IPS DF 6.9 (cell line): ENCODE data around the gene HS3ST6.
"Not testable (repeated sequence)": the region's sequence is repeated elsewhere in the genome, so short reads cannot be mapped to it uniquely, and the experiment has no call there.

Experiments used
- DNase-seq: peaks from one replicate; pipeline ENCODE4 v3.0.0-alpha.2; 2013; ENCODE audit warnings: low read depth, low spot score
- H3K27ac ChIP-seq: one replicate; pipeline ENCODE4 v1.5.1; 2013; ENCODE audit warnings: low read length, control low read depth
- H3K27me3 ChIP-seq: 2 replicates; pipeline ENCODE4 v1.6.1; 2013; ENCODE audit warnings: mild to moderate bottlenecking, low read length; ENCODE audit not compliant: control insufficient read depth, insufficient read depth
- H3K36me3 ChIP-seq: 2 replicates; pipeline ENCODE4 v1.6.1; 2013; ENCODE audit warnings: low read length; ENCODE audit not compliant: control insufficient read depth, insufficient read depth
- H3K4me1 ChIP-seq: 2 replicates; pipeline ENCODE4 v1.6.1; 2013; ENCODE audit warnings: low read length; ENCODE audit not compliant: control insufficient read depth, insufficient read depth
- H3K4me3 ChIP-seq: 2 replicates; pipeline ENCODE4 v1.5.1; 2013; ENCODE audit warnings: mild to moderate bottlenecking, low read length
- H3K9me3 ChIP-seq: 2 replicates; pipeline ENCODE4 v1.6.1; 2013; ENCODE audit warnings: low read length, inconsistent platforms; ENCODE audit not compliant: control insufficient read depth, insufficient read depth
- WGBS: extraction: QIAGEN DNeasy Blood & Tissue Kit; methylation state at CpG from one replicate; pipeline ENCODE4 v1.1.7; 2013; ENCODE audit warnings: mixed read lengths, missing lambda C conversion rate; ENCODE audit not compliant: insufficient read length, insufficient coverage; 5-methylcytosine and 5-hydroxymethylcytosine counted together

The HS3ST6 gene

DNA sequence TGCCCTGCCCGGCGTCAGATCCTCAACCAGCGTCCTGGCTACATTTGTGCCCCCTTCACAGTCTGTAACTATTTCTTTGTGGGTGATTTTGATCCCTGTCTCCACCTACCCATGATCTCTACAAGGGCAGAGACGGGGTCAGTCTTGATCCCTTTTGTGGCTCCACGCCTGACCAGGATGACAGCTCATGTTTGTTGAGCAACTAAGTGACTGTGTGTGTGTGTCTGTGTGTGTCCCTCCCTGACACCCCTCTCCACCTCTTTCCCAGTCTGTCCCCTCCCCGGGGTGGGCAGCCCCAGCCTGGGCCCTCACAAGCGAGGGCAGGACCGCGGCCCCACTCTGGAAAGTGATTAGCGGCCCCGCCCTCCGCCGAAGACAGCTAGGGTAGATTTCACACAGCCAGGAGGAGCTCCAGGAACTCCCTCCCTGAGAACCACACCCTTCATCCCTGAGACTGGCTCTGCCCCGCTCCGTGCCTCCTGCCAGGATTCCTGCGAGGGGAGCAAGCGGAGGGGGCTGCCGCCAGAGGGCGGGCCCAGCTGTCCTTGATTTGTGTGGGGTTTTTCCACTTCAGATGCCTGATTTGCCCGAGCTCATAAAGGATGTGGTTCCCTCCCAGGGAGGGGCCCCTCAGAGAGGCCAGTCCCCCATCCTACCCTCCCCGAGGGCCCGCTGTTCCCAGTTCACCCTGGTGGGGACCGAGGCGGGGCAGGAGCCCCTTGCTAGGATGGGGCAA is 5.3 kb upstream of the HS3ST6 start:
- H3K4me3 ChIP-seq = no peak overlapping the region
- no peaks in the 10 kb centered on the region for H3K9me3 ChIP-seq
- WGBS = no CpG with 5 or more reads among the region's 24 CpGs
- H3K36me3 ChIP-seq = no peaks in the 10 kb centered on the region
- no peak overlapping the region for H3K27ac ChIP-seq
- peak; percentile 37 for DNase-seq
- peaks cover 28% of the 10 kb centered on the region for H3K27me3 ChIP-seq
- H3K4me1 ChIP-seq = peaks cover 7% of the 10 kb centered on the region; the same call in 1 of the 2 replicates

DNA sequence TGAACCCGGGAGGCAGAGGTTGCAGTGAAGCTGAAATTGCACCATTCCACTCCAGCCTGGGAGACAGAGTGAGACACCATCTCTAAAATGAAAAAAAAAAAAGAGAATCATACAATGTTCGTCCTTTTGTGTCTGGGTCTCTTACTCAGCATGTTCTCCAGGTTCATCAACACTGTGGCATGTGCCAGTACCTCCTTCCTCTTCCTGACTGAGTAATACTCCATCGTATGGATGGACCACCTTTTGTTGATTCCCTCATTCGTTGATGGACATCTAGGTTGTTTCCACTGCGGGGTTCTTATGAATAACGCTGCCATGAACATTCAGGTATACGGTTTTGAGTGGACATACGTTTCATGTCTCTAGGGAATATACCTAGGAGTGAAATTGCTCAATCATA is 4.1 kb upstream of the HS3ST6 start:
- no peak for DNase-seq
- H3K4me3 ChIP-seq = no peak overlapping the region
- WGBS = no CpG with 5 or more reads among the region's 8 CpGs
- H3K36me3 ChIP-seq = no peaks in the 10 kb centered on the region
- no peaks in the 10 kb centered on the region for H3K9me3 ChIP-seq
- H3K27ac ChIP-seq = no peak overlapping the region
- peaks cover 9% of the 10 kb centered on the region for H3K4me1 ChIP-seq
- H3K27me3 ChIP-seq = peaks cover 34% of the 10 kb centered on the region

- H3K27me3 ChIP-seq = peaks cover 41% of the 10 kb centered on the region
- DNase-seq = peak; percentile 41
- H3K9me3 ChIP-seq = no peaks in the 10 kb centered on the region
- no CpG with 5 or more reads among the region's 15 CpGs for WGBS
- H3K4me1 ChIP-seq = peaks cover 16% of the 10 kb centered on the region
- H3K36me3 ChIP-seq = no peaks in the 10 kb centered on the region
- H3K27ac ChIP-seq = no peak overlapping the region
- no peak overlapping the region for H3K4me3 ChIP-seq
These were observed 2.5 kb upstream of the HS3ST6 start for GRCh38 chr16:1920727-1921171.

DNA sequence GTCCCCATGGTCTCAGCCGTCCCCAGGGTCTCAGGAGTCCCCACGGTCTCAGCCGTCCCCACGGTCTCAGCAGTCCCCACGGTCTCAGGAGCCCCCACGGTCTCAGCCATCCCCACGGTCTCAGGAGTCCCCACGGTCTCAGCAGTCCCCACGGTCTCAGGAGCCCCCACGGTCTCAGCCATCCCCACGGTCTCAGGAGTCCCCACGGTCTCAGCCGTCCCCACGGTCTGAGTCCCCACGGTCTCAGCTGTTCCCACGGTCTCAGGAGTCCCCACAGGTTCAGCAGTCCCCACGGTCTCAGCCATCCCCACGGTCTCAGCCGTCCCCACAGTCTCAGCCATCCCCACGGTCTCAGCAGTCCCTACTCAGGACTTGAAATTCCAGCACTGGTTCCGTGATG is 1.9 kb upstream of the HS3ST6 start:
- H3K36me3 ChIP-seq, DNase-seq, H3K27ac ChIP-seq, H3K4me3 ChIP-seq, H3K9me3 ChIP-seq: not testable (repeated sequence)
- WGBS = no CpG with 5 or more reads among the region's 21 CpGs
- H3K4me1 ChIP-seq = peaks cover 16% of the 10 kb centered on the region
- H3K27me3 ChIP-seq = peaks cover 42% of the 10 kb centered on the region

DNA sequence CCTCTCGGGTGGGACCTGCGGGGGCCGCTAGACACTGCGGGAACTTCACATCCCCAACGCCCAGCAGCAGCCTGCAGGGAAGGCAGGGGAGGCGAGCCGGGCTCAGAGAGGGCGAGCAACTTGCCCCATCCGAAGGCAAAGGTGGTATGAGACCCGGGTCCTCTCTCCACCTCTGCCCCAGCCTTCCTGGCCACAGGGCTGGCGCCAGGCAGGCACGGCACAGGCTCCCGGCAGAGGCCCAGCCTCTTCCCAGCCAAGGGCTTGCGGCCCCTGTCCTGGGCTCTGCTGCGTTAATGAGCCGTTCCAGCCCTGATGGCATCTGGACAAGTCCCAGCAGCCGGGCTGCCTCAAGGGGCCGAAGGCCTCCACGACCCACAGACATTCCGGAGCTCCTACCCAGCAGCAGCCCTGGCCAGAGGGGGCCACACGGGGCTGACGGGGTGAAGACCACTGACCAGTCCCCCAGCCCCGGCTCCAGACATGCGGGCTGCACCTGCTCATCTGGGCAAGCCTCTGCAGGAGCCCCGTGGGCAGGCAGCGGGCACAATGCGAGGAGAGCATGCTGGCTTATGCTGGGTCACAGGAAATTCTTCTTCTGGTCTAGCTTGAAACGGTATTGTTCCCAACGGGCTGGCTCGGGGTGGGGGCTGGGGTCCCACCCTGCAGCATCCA is 1.2 kb upstream of the HS3ST6 start:
- no peaks in the 10 kb centered on the region for H3K36me3 ChIP-seq
- WGBS = no CpG with 5 or more reads among the region's 30 CpGs
- no peak overlapping the region for H3K4me3 ChIP-seq
- no peaks in the 10 kb centered on the region for H3K9me3 ChIP-seq
- H3K27me3 ChIP-seq = peaks cover 42% of the 10 kb centered on the region
- H3K4me1 ChIP-seq = peaks cover 16% of the 10 kb centered on the region
- DNase-seq = no peak
- no peak overlapping the region for H3K27ac ChIP-seq

- H3K36me3 ChIP-seq = no peaks in the 10 kb centered on the region
- H3K4me3 ChIP-seq = peak overlapping the region; percentile 35; the same call in 1 of the 2 replicates
- WGBS = no CpG with 5 or more reads among the region's 81 CpGs
- H3K27ac ChIP-seq = no peak overlapping the region
- peaks cover 38% of the 10 kb centered on the region for H3K27me3 ChIP-seq
- peaks cover 14% of the 10 kb centered on the region for H3K4me1 ChIP-seq
- no peak for DNase-seq
- H3K9me3 ChIP-seq = no peaks in the 10 kb centered on the region
These were observed 407 bp downstream of the HS3ST6 start for GRCh38 chr16:1917665-1918350.

- H3K4me3 ChIP-seq = no peak overlapping the region
- H3K9me3 ChIP-seq = no peaks in the 10 kb centered on the region
- peaks cover 14% of the 10 kb centered on the region for H3K4me1 ChIP-seq
- H3K27ac ChIP-seq = no peak overlapping the region
- peaks cover 38% of the 10 kb centered on the region for H3K27me3 ChIP-seq
- no peak for DNase-seq
- H3K36me3 ChIP-seq = no peaks in the 10 kb centered on the region
- WGBS = no CpG with 5 or more reads among the region's 22 CpGs
These were observed 1.1 kb downstream of the HS3ST6 start for GRCh38 chr16:1917056-1917664.

GRCh38 chr16:1916640-1916990 is 1.6 kb downstream of the HS3ST6 start:
- no peak for DNase-seq
- H3K27ac ChIP-seq = no peak overlapping the region
- no peak overlapping the region for H3K4me3 ChIP-seq
- H3K4me1 ChIP-seq = peaks cover 14% of the 10 kb centered on the region
- peaks cover 38% of the 10 kb centered on the region for H3K27me3 ChIP-seq
- WGBS = no CpG with 5 or more reads among the region's 5 CpGs
- no peaks in the 10 kb centered on the region for H3K9me3 ChIP-seq
- H3K36me3 ChIP-seq = no peaks in the 10 kb centered on the region

DNA sequence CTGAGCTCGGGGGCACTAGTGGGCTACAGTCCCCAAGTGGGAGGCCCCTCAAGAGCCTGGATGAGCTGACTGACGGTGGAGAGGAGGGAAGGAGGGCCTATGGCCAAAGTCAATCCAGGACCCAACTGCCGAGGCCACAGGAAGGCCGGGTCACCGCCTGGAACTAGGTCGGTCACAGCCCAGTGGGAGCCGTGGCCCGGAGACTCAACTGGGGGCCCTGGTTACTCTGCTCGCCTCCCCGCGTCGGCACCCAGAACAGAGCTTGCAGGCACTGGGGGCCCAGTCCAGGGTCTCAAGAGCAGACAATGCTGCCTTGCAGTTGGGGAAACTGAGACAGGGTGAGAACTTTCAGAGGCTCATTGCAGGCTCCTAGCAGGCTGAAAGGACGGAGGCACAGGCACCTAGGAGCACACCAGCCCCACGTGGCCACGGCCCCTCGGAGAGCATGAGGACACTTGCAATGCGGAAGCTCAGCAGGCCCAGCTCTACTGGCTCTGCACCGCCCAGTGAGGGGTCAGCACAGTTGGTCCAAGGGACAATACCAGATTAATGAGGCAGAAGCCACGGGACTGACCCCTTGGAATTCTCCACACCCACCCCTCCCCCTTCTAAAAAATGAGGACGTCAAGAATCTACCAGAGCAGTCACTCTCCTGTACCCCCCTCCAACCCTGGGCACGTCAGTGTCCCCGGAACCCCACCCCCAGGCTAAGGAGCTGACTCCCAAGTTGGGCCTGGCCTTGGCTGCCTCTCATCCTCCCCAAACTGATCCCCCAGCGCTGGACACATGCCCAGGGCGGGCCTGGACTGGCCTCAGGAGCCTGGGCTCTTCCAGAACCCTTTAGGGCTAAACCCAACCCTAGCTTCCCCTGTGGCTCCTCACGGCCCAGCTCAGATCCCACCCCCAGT is 2.2 kb downstream of the HS3ST6 start:
- no peak for DNase-seq
- WGBS = no CpG with 5 or more reads among the region's 25 CpGs
- Histone ChIP-seq H3K36me3 (no peaks in the 10 kb centered on the region), H3K4me1 (peaks cover 14% of the 10 kb centered on the region), H3K27ac (no peak overlapping the region), H3K4me3 (no peak overlapping the region), H3K27me3 (peaks cover 38% of the 10 kb centered on the region), H3K9me3 (no peaks in the 10 kb centered on the region)
